K562 (cell line): Measurements from ENCODE around the gene PLEKHA6. TPM values are rescaled to one million over a fixed set of nuclear protein-coding genes. Genes with fewer than 3 reads are reported as not detected.
A peak's percentile ranks its signal among the peaks of the same experiment; 100 is the strongest.

Source experiments
- ARHGAP35 ChIP-seq: fragments of 450-650 bp; IDR thresholded peaks from 2 replicates; pipeline ENCODE4 v1.6.1; 2018; ENCODE audit not compliant: partially characterized antibody
- BHLHE40 ChIP-seq: IDR thresholded peaks from 2 replicates; pipeline ENCODE4 v1.6.1; 2011; ENCODE audit warnings: low read length, improper control_type of control experiment
- CC2D1A ChIP-seq: fragments of 450-650 bp; IDR thresholded peaks from 2 replicates; pipeline ENCODE4 v1.6.1; 2017; ENCODE audit warnings: mild to moderate bottlenecking
- CCAR2 ChIP-seq: fragments of 200-400 bp; formaldehyde crosslinking; IDR thresholded peaks from 2 replicates; pipeline ENCODE4 v1.6.1; 2017; ENCODE audit warnings: mild to moderate bottlenecking, low read depth, low read length
- EWSR1 ChIP-seq: fragments of 450-650 bp; IDR thresholded peaks from 2 replicates; pipeline ENCODE4 v1.6.1; 2018; ENCODE audit warnings: borderline replicate concordance, mild to moderate bottlenecking, low read depth, moderate library complexity; ENCODE audit not compliant: partially characterized antibody
- GATAD2A ChIP-seq: fragments of 450-650 bp; IDR thresholded peaks from 2 replicates; pipeline ENCODE4 v1.6.1; 2017
- HOXB6 ChIP-seq: fragments of 250-450 bp; sonication (Bioruptor Pico); IDR thresholded peaks from 2 replicates; pipeline ENCODE4 v1.5.1; 2022; ENCODE audit warnings: mild to moderate bottlenecking, borderline replicate concordance
- MTA1 ChIP-seq: fragments of 450-650 bp; IDR thresholded peaks from 2 replicates; pipeline ENCODE4 v1.6.1; 2017; ENCODE audit warnings: borderline replicate concordance
- MTA2 ChIP-seq: fragments of 450-650 bp; IDR thresholded peaks from 2 replicates; pipeline ENCODE4 v1.6.1; 2016; ENCODE audit warnings: low read depth
- MXI1 ChIP-seq: IDR thresholded peaks from 2 replicates; pipeline ENCODE4 v1.6.1; 2011; ENCODE audit warnings: low read depth, mild to moderate bottlenecking, improper control_type of control experiment, low read length
- NRF1 ChIP-seq, 2 experiments: fragments of 450-650 bp; IDR thresholded peaks in 1 of 2; conservative IDR thresholded peaks in 1 of 2; 2 replicates each; pipeline ENCODE4 v1.6.1; 2014; ENCODE audit warnings: mild to moderate bottlenecking in 2 of 2
- PHF20 ChIP-seq: fragments of 450-650 bp; IDR thresholded peaks from 2 replicates; pipeline ENCODE4 v1.6.1; 2018; ENCODE audit not compliant: partially characterized antibody
- RUNX1 ChIP-seq: sonication (generic); IDR thresholded peaks from 2 replicates; pipeline ENCODE4 v1.6.1; 2016; ENCODE audit warnings: antibody characterized with exemption, low read depth
- SRSF1 ChIP-seq: fragments of 200-400 bp; formaldehyde crosslinking; IDR thresholded peaks from 2 replicates; pipeline ENCODE4 v1.6.1; 2017; ENCODE audit warnings: mild to moderate bottlenecking, low read depth, low read length, moderate library complexity
- ZNF146 ChIP-seq: IDR thresholded peaks from one replicate; pipeline ENCODE4 v1.6.1; 2018; ENCODE audit warnings: missing compliant biosample characterization; ENCODE audit not compliant: unreplicated experiment
- ZNF197 ChIP-seq: fragments of 200-800 bp; sonication (Bioruptor generic); IDR thresholded peaks from 2 replicates; pipeline ENCODE4 v1.6.1; 2016; ENCODE audit warnings: low read depth, missing genetic modification characterization, missing compliant biosample characterization
- ZNF584 ChIP-seq: fragments of 200-800 bp; sonication (Bioruptor generic); IDR thresholded peaks from 2 replicates; pipeline ENCODE4 v1.6.1; 2016; ENCODE audit warnings: low read depth, mild to moderate bottlenecking, missing genetic modification characterization, missing compliant biosample characterization
- ZNF766 ChIP-seq: fragments of 200-800 bp; sonication (Bioruptor generic); conservative IDR thresholded peaks from 2 replicates; pipeline ENCODE4 v1.6.1; 2016; ENCODE audit warnings: missing genetic modification characterization, missing compliant biosample characterization
- polyA plus RNA-seq, 8 experiments: library from polyadenylated mRNA; depleted of rRNA in 4 of 8; stranded (reverse) in 5 of 8; unstranded in 3 of 8; fragments of >200 nt; fragmentation: Nextera tagmentation in 2 of 8; fragmentation: Illumina TruSeq in 1 of 8; extraction: Ambion mirVana in 2 of 8; extraction: Trizol in 1 of 8; gene quantifications; 2 replicates each; pipeline versions ENCODE4 v1.2.1 to v1.2.3, GENCODE V29; 2011 to 2014; ENCODE audit warnings: inconsistent platforms in 1 of 8, missing spikeins in 1 of 8
- total RNA-seq, 7 experiments: library from RNA; depleted of rRNA in 6 of 7; stranded (reverse); fragments of >200 nt in 6 of 7; fragmentation: Illumina TruSeq in 2 of 7; extraction: Trizol in 2 of 7; gene quantifications; 2 replicates each; pipeline versions ENCODE4 v1.2.1 to v1.2.3, GENCODE V29; 2011 to 2021; ENCODE audit warnings: low replicate concordance in 1 of 7
- TF ChIP-seq, protein P1 (sequence below): fragments of 250-450 bp; sonication (Bioruptor Pico); IDR thresholded peaks from 2 replicates; pipeline ENCODE4 v1.4.0; 2020; ENCODE audit warnings: borderline replicate concordance
- TF ChIP-seq, protein P2 (sequence below): fragments of 250-450 bp; sonication (Bioruptor Pico); IDR thresholded peaks from 2 replicates; pipeline ENCODE4 v1.9.0; 2021; ENCODE audit warnings: mild to moderate bottlenecking
- TF ChIP-seq, protein P3 (sequence below), 2 experiments: fragments of 450-650 bp; IDR thresholded peaks; 2 replicates each; pipeline ENCODE4 v1.6.1; 2018; ENCODE audit warnings: mild to moderate bottlenecking in 2 of 2, low read depth in 1 of 2; ENCODE audit not compliant: partially characterized antibody in 2 of 2
- TF ChIP-seq, protein P4 (sequence below): fragments of 450-650 bp; formaldehyde crosslinking; IDR thresholded peaks from 2 replicates; pipeline ENCODE4 v1.4.0; 2022; ENCODE audit warnings: missing genetic modification characterization

Gene PLEKHA6
- total and polyA plus RNA-seq, 9 of the 15 experiments (the other 6 are each of a cell fraction or from before 2014, with no cell fraction given), result under 0.01 to 0.33 (median 0.01) TPM; not detected in 4

DNA sequence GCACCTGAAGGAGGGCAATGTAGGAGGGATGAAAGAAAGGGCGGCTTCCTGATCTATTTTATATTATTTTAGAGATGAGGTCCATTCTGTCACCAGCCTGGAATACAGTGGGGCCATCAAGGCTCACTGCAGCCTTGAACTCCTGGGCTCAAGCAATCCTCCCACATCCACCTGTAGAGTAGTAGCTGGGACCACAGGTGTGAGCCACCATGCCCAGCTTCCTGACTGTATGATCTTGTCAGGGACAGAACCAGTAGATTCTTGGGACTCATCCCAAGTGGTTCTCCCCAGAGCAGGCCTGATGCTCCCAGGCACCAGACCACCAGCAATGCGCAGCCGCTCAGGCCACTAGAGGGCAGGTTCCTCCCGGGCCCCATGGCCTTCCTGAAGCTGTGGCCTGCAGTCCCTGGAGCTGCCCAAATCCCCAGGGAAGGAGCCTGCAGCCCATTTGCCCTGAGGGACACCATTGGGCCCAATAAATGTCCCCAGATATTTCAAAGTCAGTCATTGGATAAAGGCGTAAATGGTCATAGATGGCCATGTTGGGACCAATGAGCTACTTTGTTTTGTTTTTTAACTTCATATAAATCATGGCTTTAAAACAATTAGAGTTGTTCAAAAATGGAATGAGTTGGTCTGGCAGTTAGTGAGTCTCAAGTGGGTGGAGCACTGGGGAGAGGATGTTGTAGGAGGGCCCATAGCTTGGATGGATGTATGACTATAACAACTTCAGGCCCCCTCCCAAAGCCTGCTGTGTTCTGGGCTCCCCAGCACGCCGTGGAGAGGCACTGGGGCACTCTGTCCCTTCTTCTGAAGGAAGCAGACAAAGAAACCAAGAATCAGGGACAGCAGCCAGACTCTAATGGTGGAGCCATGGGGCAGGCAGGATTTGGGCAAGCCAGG is 101.3 kb downstream of the PLEKHA6 start (continued):
- TF ChIP-seq, protein P1, sequence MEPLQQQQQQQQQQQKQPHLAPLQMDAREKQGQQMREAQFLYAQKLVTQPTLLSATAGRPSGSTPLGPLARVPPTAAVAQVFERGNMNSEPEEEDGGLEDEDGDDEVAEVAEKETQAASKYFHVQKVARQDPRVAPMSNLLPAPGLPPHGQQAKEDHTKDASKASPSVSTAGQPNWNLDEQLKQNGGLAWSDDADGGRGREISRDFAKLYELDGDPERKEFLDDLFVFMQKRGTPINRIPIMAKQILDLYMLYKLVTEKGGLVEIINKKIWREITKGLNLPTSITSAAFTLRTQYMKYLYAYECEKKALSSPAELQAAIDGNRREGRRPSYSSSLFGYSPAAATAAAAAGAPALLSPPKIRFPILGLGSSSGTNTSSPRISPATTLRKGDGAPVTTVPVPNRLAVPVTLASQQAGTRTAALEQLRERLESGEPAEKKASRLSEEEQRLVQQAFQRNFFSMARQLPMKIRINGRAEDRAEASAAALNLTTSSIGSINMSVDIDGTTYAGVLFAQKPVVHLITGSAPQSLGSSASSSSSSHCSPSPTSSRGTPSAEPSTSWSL, result no peak
- TF ChIP-seq MTA2 (no peak), BHLHE40 (peak; percentile 27; the same call in 1 of the 2 replicates), CC2D1A (no peak), SRSF1 (no peak), MTA1 (no peak), CCAR2 (no peak), RUNX1 (no peak), ZNF197 (CRISPR knock-in tag) (no peak), HOXB6 (no peak), ZNF584 (CRISPR knock-in tag) (no peak), NRF1 (conservative IDR thresholded peaks at IDR 0.05 in 1 of 2, IDR thresholded peaks at IDR 0.05 in 1 of 2) (peak in 1 of 2 experiments; percentile 45; a peak in 2 of 4 replicates), GATAD2A (no peak), EWSR1 (no peak), ARHGAP35 (no peak), ZNF766 (CRISPR knock-in tag) (no peak), ZNF146 (CRISPR knock-in tag) (no peak), PHF20 (no peak), MXI1 (no peak)
- TF ChIP-seq, protein P2, sequence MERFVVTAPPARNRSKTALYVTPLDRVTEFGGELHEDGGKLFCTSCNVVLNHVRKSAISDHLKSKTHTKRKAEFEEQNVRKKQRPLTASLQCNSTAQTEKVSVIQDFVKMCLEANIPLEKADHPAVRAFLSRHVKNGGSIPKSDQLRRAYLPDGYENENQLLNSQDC, result no peak
- TF ChIP-seq, protein P3, sequence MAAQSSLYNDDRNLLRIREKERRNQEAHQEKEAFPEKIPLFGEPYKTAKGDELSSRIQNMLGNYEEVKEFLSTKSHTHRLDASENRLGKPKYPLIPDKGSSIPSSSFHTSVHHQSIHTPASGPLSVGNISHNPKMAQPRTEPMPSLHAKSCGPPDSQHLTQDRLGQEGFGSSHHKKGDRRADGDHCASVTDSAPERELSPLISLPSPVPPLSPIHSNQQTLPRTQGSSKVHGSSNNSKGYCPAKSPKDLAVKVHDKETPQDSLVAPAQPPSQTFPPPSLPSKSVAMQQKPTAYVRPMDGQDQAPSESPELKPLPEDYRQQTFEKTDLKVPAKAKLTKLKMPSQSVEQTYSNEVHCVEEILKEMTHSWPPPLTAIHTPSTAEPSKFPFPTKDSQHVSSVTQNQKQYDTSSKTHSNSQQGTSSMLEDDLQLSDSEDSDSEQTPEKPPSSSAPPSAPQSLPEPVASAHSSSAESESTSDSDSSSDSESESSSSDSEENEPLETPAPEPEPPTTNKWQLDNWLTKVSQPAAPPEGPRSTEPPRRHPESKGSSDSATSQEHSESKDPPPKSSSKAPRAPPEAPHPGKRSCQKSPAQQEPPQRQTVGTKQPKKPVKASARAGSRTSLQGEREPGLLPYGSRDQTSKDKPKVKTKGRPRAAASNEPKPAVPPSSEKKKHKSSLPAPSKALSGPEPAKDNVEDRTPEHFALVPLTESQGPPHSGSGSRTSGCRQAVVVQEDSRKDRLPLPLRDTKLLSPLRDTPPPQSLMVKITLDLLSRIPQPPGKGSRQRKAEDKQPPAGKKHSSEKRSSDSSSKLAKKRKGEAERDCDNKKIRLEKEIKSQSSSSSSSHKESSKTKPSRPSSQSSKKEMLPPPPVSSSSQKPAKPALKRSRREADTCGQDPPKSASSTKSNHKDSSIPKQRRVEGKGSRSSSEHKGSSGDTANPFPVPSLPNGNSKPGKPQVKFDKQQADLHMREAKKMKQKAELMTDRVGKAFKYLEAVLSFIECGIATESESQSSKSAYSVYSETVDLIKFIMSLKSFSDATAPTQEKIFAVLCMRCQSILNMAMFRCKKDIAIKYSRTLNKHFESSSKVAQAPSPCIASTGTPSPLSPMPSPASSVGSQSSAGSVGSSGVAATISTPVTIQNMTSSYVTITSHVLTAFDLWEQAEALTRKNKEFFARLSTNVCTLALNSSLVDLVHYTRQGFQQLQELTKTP (IDR thresholded peaks at IDR 0.05; ENCODE audit: low read depth in 1 of 2, partially characterized antibody in 2 of 2), result no peak
- TF ChIP-seq, protein P4, sequence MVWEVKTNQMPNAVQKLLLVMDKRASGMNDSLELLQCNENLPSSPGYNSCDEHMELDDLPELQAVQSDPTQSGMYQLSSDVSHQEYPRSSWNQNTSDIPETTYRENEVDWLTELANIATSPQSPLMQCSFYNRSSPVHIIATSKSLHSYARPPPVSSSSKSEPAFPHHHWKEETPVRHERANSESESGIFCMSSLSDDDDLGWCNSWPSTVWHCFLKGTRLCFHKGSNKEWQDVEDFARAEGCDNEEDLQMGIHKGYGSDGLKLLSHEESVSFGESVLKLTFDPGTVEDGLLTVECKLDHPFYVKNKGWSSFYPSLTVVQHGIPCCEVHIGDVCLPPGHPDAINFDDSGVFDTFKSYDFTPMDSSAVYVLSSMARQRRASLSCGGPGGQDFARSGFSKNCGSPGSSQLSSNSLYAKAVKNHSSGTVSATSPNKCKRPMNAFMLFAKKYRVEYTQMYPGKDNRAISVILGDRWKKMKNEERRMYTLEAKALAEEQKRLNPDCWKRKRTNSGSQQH (CRISPR knock-in tag), result no peak
